Bone marrow (tissue), 2 donors: Measurements from ENCODE around the gene EIF5A.
A peak's percentile ranks its signal among the peaks of the same experiment; 100 is the strongest.
"Not testable (repeated sequence)": the region's sequence is repeated elsewhere in the genome, so short reads cannot be mapped to it uniquely, and the experiment has no call there.

Source experiments
- DNase-seq, 2 donors: peaks; one replicate each; lab custom pipeline; 2025; lab: John Stamatoyannopoulos, UW

EIF5A gene

GRCh38 chr17:7330638-7331015 lies 23.2 kb downstream of the EIF5A start:
- no peak for DNase-seq

- DNase-seq: no peak
Observed at GRCh38 chr17:7332111-7332510, 24.7 kb downstream of the EIF5A start.

GRCh38 chr17:7332600-7333069 lies 25.2 kb downstream of the EIF5A start:
- DNase-seq: not testable (repeated sequence)

- no peak for DNase-seq
Observed at GRCh38 chr17:7334938-7335538, 27.6 kb downstream of the EIF5A start.

GRCh38 chr17:7335765-7336164 lies 28.3 kb downstream of the EIF5A start:
- not testable (repeated sequence) for DNase-seq

- DNase-seq: peak; percentile 35 to 46
Observed at GRCh38 chr17:7336240-7337175, 29.1 kb downstream of the EIF5A start, which contains the start of gene ACAP1. Gene ACAP1, plus strand, starts transcription at chr17:7336529. Its CDS starts 206 bp downstream, at chr17:7336735.

GRCh38 chr17:7337600-7337999 lies 30.2 kb downstream of the EIF5A start:
- DNase-seq: not testable (repeated sequence)

GRCh38 chr17:7340179-7340578 lies 32.8 kb downstream of the EIF5A start:
- no peak for DNase-seq

GRCh38 chr17:7341842-7342241 lies 34.4 kb downstream of the EIF5A start:
- no peak for DNase-seq

GRCh38 chr17:7343250-7343649 lies 35.8 kb downstream of the EIF5A start:
- no peak for DNase-seq

- DNase-seq: no peak
Observed at GRCh38 chr17:7346761-7347614, 39.6 kb downstream of the EIF5A start.

GRCh38 chr17:7347630-7348477 lies 40.4 kb downstream of the EIF5A start:
- DNase-seq: no peak

- DNase-seq: no peak
Observed at GRCh38 chr17:7348478-7349242, 41.2 kb downstream of the EIF5A start.

GRCh38 chr17:7351665-7352502 lies 44.5 kb downstream of the EIF5A start, which contains the start of gene KCTD11:
Gene KCTD11, plus strand, starts transcription at chr17:7352162.
- DNase-seq: peak in 1 of 2 donors; percentile 31

GRCh38 chr17:7352503-7352889 lies 45.1 kb downstream of the EIF5A start:
- no peak for DNase-seq

- no peak for DNase-seq
Observed at GRCh38 chr17:7352910-7353635, 45.6 kb downstream of the EIF5A start.

GRCh38 chr17:7354262-7354843 lies 46.9 kb downstream of the EIF5A start:
- DNase-seq: no peak

GRCh38 chr17:7355053-7355452 lies 47.6 kb downstream of the EIF5A start, which contains the start of gene TMEM95:
Gene TMEM95, plus strand, starts transcription at chr17:7355156. Its CDS starts 49 bp downstream, at chr17:7355205.
- DNase-seq: no peak
